Measurements from ENCODE around the gene GALNT1. TPM values are rescaled to one million over a fixed set of nuclear protein-coding genes. Genes with fewer than 3 reads are reported as not detected.

GALNT1 gene
- total and polyA plus RNA-seq, 3 experiments from 2014 or later, result 43.9 to 54.8 (median 46.1) TPM

DNA sequence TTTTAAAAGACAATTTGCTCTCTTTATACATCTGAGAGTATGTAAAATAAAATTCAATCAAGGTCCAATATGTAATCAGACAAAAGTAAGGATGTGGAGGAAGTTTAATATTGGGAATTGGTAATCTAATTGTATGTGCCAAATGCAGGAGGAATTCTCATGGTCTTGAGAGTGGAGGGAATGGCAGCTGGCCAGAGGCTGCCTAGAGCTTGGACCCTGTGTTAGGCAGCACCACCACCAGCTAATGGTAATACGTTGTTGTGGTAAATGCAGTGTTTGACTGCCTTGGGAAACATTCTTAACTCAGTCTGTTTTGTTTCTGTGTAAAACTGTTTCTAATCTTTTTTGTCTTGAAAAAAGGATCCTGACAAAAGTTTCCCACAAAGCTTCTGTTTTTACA lies 30.0 kb downstream of the GALNT1 start:
- CTCF ChIA-PET, result no interaction called here
- H3K27me3 Mint-ChIP-seq, result no peaks in the 10 kb centered on the region

GRCh38 chr18:35616074-35616473 lies 34.5 kb downstream of the GALNT1 start:
- Mint-ChIP-seq H3K27me3 (no peaks in the 10 kb centered on the region), H3K4me3 (no peak overlapping the region), H3K27ac (no peak overlapping the region), H3K4me1 (peaks cover 11 to 19% (median 15%) of the 10 kb centered on the region in 3 donors), H3K36me3 (no peaks in the 10 kb centered on the region), H3K9me3 (no peaks in the 10 kb centered on the region)
- H3K9me3 ChIP-seq (ENCODE audit: low read length), result no peaks in the 10 kb centered on the region
- H3K27ac ChIP-seq (ENCODE audit: low read depth, low read length), result no peak overlapping the region
- peaks cover 24% of the 10 kb centered on the region for H3K4me1 ChIP-seq (ENCODE audit: insufficient read depth, low read length)
- DNase-seq, result no peak
- H3K36me3 ChIP-seq (ENCODE audit: insufficient read depth, low read length), result no peaks in the 10 kb centered on the region
- no peaks in the 10 kb centered on the region for H3K27me3 ChIP-seq (ENCODE audit: insufficient read depth, low read length, poor library complexity, severe bottlenecking)
- ChIA-PET CTCF (interaction anchor here (1.3 kb wide), 1 partner anchor 11 kb away, joined by 3 read pairs; no protein-coding TSS in a partner anchor), POLR2A (interaction anchor here (1.3 kb wide), 2 partner anchors 34 to 118 kb away, joined by 3 to 10 read pairs; partner anchors contain the start of gene INO80C)
- no peak overlapping the region for H3K4me3 ChIP-seq (ENCODE audit: low read length)

More for the DNA sequence above, 30.0 kb downstream of the GALNT1 start:
- no peaks in the 10 kb centered on the region for H3K36me3 Mint-ChIP-seq
- Histone ChIP-seq H3K27me3 (ENCODE audit: insufficient read depth, low read length, poor library complexity, severe bottlenecking) (no peaks in the 10 kb centered on the region), H3K36me3 (ENCODE audit: insufficient read depth, low read length) (no peaks in the 10 kb centered on the region), H3K9me3 (ENCODE audit: low read length) (no peaks in the 10 kb centered on the region), H3K27ac (ENCODE audit: low read depth, low read length) (no peak overlapping the region), H3K4me1 (ENCODE audit: insufficient read depth, low read length) (peaks cover 9% of the 10 kb centered on the region), H3K4me3 (ENCODE audit: low read length) (no peak overlapping the region)
- H3K9me3 Mint-ChIP-seq, result no peaks in the 10 kb centered on the region
- POLR2A ChIA-PET, result interaction anchor here (0.6 kb wide), 1 partner anchor 86 kb away, joined by 6 read pairs; no protein-coding TSS in a partner anchor
- no peak for DNase-seq
- peaks cover 21 to 40% (median 31%) of the 10 kb centered on the region in 3 donors for H3K4me1 Mint-ChIP-seq
- H3K27ac Mint-ChIP-seq, result no peak overlapping the region
- H3K4me3 Mint-ChIP-seq, result no peak overlapping the region

DNA sequence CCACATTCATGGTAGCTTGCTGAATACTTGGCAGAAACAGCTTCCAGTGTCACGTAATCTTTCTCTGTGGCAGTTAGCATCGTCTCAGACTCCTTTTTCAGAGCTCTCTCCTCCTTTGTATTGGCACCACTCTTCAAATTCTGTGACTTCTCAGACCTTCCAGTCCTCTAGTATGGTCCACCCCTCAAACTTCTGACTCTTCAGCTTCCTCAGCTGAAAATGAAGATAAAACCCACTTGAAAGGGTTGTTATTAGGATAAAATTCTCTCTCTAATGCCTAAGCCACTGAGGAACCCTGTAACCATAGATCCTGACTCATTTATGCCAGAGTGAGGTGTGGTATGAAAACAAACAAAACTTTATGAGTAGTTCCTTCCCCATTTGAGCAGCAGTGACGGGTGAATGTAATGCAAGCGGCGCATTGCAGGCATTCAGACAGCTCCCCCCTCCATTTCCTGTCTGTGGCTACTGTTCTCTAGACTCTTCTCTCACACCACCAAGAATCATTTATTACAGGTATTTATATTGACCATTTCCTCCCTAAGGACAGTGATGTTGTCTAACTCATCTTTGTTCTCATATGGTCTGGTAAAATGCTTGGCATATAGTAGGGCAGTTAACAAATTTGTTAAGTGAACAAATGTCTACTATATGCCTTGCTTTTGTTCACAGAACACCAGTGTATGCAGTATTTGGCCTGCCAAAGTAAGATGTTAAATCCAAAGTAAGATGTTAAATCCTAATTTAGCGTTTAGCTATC lies 35.3 kb downstream of the GALNT1 start:
- H3K9me3 ChIP-seq (ENCODE audit: low read length), result no peaks in the 10 kb centered on the region
- POLR2A ChIA-PET, result interaction anchor here (0.8 to 1.3 kb wide), 4 partner anchors 34 to 355 kb away, joined by 3 to 10 read pairs (median 4); partner anchors contain the start of genes INO80C and RMP24
- CTCF ChIA-PET, result interaction anchor here (1.1 to 1.3 kb wide), 2 partner anchors 11 to 209 kb away, joined by 3 read pairs; no protein-coding TSS in a partner anchor

DNA sequence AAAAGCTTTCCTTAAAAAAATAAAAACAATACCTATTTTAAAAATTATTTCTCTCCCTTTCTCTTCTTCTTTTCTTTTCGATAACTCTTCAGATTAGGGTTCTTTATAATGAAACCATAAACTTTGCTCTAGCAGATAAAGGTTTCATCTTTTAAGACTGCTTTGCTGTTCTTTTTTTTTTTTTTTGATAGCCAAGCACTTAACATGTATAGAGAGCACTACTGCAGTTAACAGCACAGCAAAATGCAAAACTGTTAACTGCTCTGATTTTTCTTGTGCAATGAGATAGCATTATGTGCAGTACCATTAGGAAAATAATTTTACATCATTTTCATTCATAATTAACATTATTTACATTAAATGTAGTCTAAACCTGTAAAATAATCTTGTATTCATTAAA lies 36.3 kb downstream of the GALNT1 start:
- H3K27me3 Mint-ChIP-seq, result no peaks in the 10 kb centered on the region
- no peaks in the 10 kb centered on the region for H3K27me3 ChIP-seq (ENCODE audit: insufficient read depth, low read length, poor library complexity, severe bottlenecking)
- peaks cover 27% of the 10 kb centered on the region for H3K4me1 ChIP-seq (ENCODE audit: insufficient read depth, low read length)
- H3K27ac Mint-ChIP-seq, result no peak overlapping the region
- no peaks in the 10 kb centered on the region for H3K36me3 Mint-ChIP-seq
- ChIA-PET CTCF (interaction anchor here (1.0 kb wide), 1 partner anchor 12 kb away, joined by 3 read pairs; no protein-coding TSS in a partner anchor), POLR2A (interaction anchor here (1.0 kb wide), 1 partner anchor 37 kb away, joined by 5 read pairs; no protein-coding TSS in a partner anchor)
- no peak overlapping the region for H3K27ac ChIP-seq (ENCODE audit: low read depth, low read length)
- H3K4me3 ChIP-seq (ENCODE audit: low read length), result no peak overlapping the region
- H3K4me3 Mint-ChIP-seq, result no peak overlapping the region
- H3K36me3 ChIP-seq (ENCODE audit: insufficient read depth, low read length), result no peaks in the 10 kb centered on the region
- H3K9me3 ChIP-seq (ENCODE audit: low read length), result no peaks in the 10 kb centered on the region
- DNase-seq, result no peak
- peaks cover 15 to 31% (median 21%) of the 10 kb centered on the region in 3 donors for H3K4me1 Mint-ChIP-seq
- no peaks in the 10 kb centered on the region for H3K9me3 Mint-ChIP-seq

More for the DNA sequence above, 35.3 kb downstream of the GALNT1 start:
- Histone ChIP-seq H3K4me1 (ENCODE audit: insufficient read depth, low read length) (peaks cover 24% of the 10 kb centered on the region), H3K27me3 (ENCODE audit: insufficient read depth, low read length, poor library complexity, severe bottlenecking) (no peaks in the 10 kb centered on the region), H3K36me3 (ENCODE audit: insufficient read depth, low read length) (no peaks in the 10 kb centered on the region), H3K27ac (ENCODE audit: low read depth, low read length) (peak overlapping the region; percentile 1), H3K4me3 (ENCODE audit: low read length) (peak overlapping the region; percentile 21)
- H3K27ac Mint-ChIP-seq, result no peak overlapping the region
- no peak overlapping the region for H3K4me3 Mint-ChIP-seq
- H3K27me3 Mint-ChIP-seq, result no peaks in the 10 kb centered on the region
- DNase-seq, result peak; percentile 35 to 84 (median 57)
- H3K4me1 Mint-ChIP-seq, result peaks cover 11 to 25% (median 15%) of the 10 kb centered on the region in 3 donors
- H3K36me3 Mint-ChIP-seq, result no peaks in the 10 kb centered on the region
- H3K9me3 Mint-ChIP-seq, result no peaks in the 10 kb centered on the region

- Mint-ChIP-seq H3K9me3 (no peaks in the 10 kb centered on the region), H3K27me3 (no peaks in the 10 kb centered on the region), H3K36me3 (no peaks in the 10 kb centered on the region), H3K4me3 (no peak overlapping the region), H3K27ac (no peak overlapping the region), H3K4me1 (peaks cover 17 to 31% (median 22%) of the 10 kb centered on the region in 3 donors)
- peaks cover 31% of the 10 kb centered on the region for H3K4me1 ChIP-seq (ENCODE audit: insufficient read depth, low read length)
- ChIA-PET CTCF (interaction anchor here (1.0 kb wide), 1 partner anchor 13 kb away, joined by 3 read pairs; no protein-coding TSS in a partner anchor), POLR2A (no interaction called here)
- no peaks in the 10 kb centered on the region for H3K27me3 ChIP-seq (ENCODE audit: insufficient read depth, low read length, poor library complexity, severe bottlenecking)
- no peak overlapping the region for H3K4me3 ChIP-seq (ENCODE audit: low read length)
- no peaks in the 10 kb centered on the region for H3K36me3 ChIP-seq (ENCODE audit: insufficient read depth, low read length)
- H3K27ac ChIP-seq (ENCODE audit: low read depth, low read length), result no peak overlapping the region
- no peak for DNase-seq
- H3K9me3 ChIP-seq (ENCODE audit: low read length), result no peaks in the 10 kb centered on the region
Measured at GRCh38 chr18:35618289-35618688, 36.7 kb downstream of the GALNT1 start.

GRCh38 chr18:35618696-35619095 lies 37.2 kb downstream of the GALNT1 start:
- ChIA-PET POLR2A (no interaction called here), CTCF (interaction anchor here (1.0 kb wide), 1 partner anchor 13 kb away, joined by 3 read pairs; no protein-coding TSS in a partner anchor)
- no peak for DNase-seq
- H3K27me3 ChIP-seq (ENCODE audit: insufficient read depth, low read length, poor library complexity, severe bottlenecking), result no peaks in the 10 kb centered on the region
- no peak overlapping the region for H3K4me3 Mint-ChIP-seq
- no peaks in the 10 kb centered on the region for H3K9me3 Mint-ChIP-seq
- no peak overlapping the region for H3K27ac Mint-ChIP-seq
- H3K36me3 ChIP-seq (ENCODE audit: insufficient read depth, low read length), result no peaks in the 10 kb centered on the region
- no peak overlapping the region for H3K4me3 ChIP-seq (ENCODE audit: low read length)
- no peaks in the 10 kb centered on the region for H3K36me3 Mint-ChIP-seq
- peaks cover 35% of the 10 kb centered on the region for H3K4me1 ChIP-seq (ENCODE audit: insufficient read depth, low read length)
- H3K27me3 Mint-ChIP-seq, result no peaks in the 10 kb centered on the region
- peaks cover 21 to 35% (median 26%) of the 10 kb centered on the region in 3 donors for H3K4me1 Mint-ChIP-seq
- H3K27ac ChIP-seq (ENCODE audit: low read depth, low read length), result no peak overlapping the region
- no peaks in the 10 kb centered on the region for H3K9me3 ChIP-seq (ENCODE audit: low read length)

DNA sequence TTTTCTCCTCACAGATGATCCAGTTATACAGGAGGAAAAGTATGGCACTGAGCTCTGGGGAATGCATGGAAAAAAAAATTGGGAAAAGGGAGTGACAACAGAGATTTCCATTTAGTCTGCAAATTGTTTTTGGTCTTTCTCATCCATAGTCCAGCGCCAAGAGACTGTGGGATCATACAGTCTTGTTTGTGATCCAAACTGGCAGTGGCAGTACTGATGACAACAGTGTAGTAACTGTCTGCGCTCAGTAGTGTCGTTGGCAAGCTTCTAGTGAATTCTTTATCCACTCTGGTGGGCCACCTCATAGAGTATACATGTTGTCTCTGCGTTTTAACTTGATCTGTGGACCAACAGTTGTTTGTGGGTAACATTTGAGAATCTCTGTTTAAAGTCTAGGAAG lies 37.9 kb downstream of the GALNT1 start:
- POLR2A ChIA-PET, result no interaction called here
- no peak overlapping the region for H3K4me3 ChIP-seq (ENCODE audit: low read length)
- H3K4me3 Mint-ChIP-seq, result no peak overlapping the region

GRCh38 chr18:35619941-35620340 lies 38.4 kb downstream of the GALNT1 start:
- Histone ChIP-seq H3K4me1 (ENCODE audit: insufficient read depth, low read length) (peaks cover 38% of the 10 kb centered on the region), H3K9me3 (ENCODE audit: low read length) (no peaks in the 10 kb centered on the region), H3K4me3 (ENCODE audit: low read length) (no peak overlapping the region), H3K27me3 (ENCODE audit: insufficient read depth, low read length, poor library complexity, severe bottlenecking) (no peaks in the 10 kb centered on the region), H3K36me3 (ENCODE audit: insufficient read depth, low read length) (no peaks in the 10 kb centered on the region), H3K27ac (ENCODE audit: low read depth, low read length) (no peak overlapping the region)
- no peaks in the 10 kb centered on the region for H3K9me3 Mint-ChIP-seq
- ChIA-PET POLR2A (no interaction called here), CTCF (no interaction called here)
- no peak overlapping the region for H3K4me3 Mint-ChIP-seq
- no peaks in the 10 kb centered on the region for H3K27me3 Mint-ChIP-seq
- peaks cover 28 to 47% (median 29%) of the 10 kb centered on the region in 3 donors for H3K4me1 Mint-ChIP-seq
- no peak for DNase-seq
- H3K36me3 Mint-ChIP-seq, result no peaks in the 10 kb centered on the region
- peak overlapping the region in 4 of 8 donors; percentile 4 to 59 (median 26) for H3K27ac Mint-ChIP-seq

More for the DNA sequence above, 37.9 kb downstream of the GALNT1 start:
- CTCF ChIA-PET, result no interaction called here
- Mint-ChIP-seq H3K9me3 (no peaks in the 10 kb centered on the region), H3K27me3 (no peaks in the 10 kb centered on the region), H3K27ac (peak overlapping the region in 1 of 8 donors; percentile 4), H3K4me1 (peaks cover 28 to 42% (median 29%) of the 10 kb centered on the region in 3 donors), H3K36me3 (no peaks in the 10 kb centered on the region)
- no peaks in the 10 kb centered on the region for H3K27me3 ChIP-seq (ENCODE audit: insufficient read depth, low read length, poor library complexity, severe bottlenecking)
- H3K9me3 ChIP-seq (ENCODE audit: low read length), result no peaks in the 10 kb centered on the region
- no peak overlapping the region for H3K27ac ChIP-seq (ENCODE audit: low read depth, low read length)
- DNase-seq, result no peak
- peaks cover 38% of the 10 kb centered on the region for H3K4me1 ChIP-seq (ENCODE audit: insufficient read depth, low read length)
- no peaks in the 10 kb centered on the region for H3K36me3 ChIP-seq (ENCODE audit: insufficient read depth, low read length)
